ENCODE results near the gene TBC1D30. TPM values are rescaled to one million over a fixed set of nuclear protein-coding genes. Genes with fewer than 3 reads are reported as not detected.

The TBC1D30 gene
- total RNA-seq, 1 experiment from 2014 or later, result 3.6 TPM

GRCh38 chr12:64876388-64877071 lies 52.1 kb downstream of the TBC1D30 start:
- Mint-ChIP-seq H3K27ac (no peak overlapping the region), H3K9me3 (no peaks in the 10 kb centered on the region), H3K4me3 (no peak overlapping the region), H3K27me3 (ENCODE audit: low read depth) (peaks cover 5% of the 10 kb centered on the region; the same call in 1 of the 2 replicates), H3K4me1 (no peaks in the 10 kb centered on the region; the same call in 1 of the 2 replicates), H3K36me3 (no peaks in the 10 kb centered on the region)
- no peak for DNase-seq (ENCODE audit: low spot score)
- ATAC-seq, result no peak
- TF ChIP-seq HMGXB4 (CRISPR knock-in tag; IDR thresholded peaks at IDR 0.05) (no peak), OVOL2 (CRISPR knock-in tag; IDR thresholded peaks at IDR 0.05; ENCODE audit: borderline replicate concordance) (no peak), MXD4 (CRISPR knock-in tag; IDR thresholded peaks at IDR 0.05; ENCODE audit: borderline replicate concordance) (no peak), JAZF1 (CRISPR knock-in tag; IDR thresholded peaks at IDR 0.05) (no peak), ATF3 (CRISPR knock-in tag; conservative IDR thresholded peaks at IDR 0.05) (no peak), ZNF232 (CRISPR knock-in tag; IDR thresholded peaks at IDR 0.05) (no peak), ZNF138 (CRISPR knock-in tag; conservative IDR thresholded peaks at IDR 0.05) (no peak), AFF4 (CRISPR knock-in tag; IDR thresholded peaks at IDR 0.05; ENCODE audit: borderline replicate concordance) (no peak)
- ChIA-PET POLR2A (interaction anchor here (0.5 kb wide), 1 partner anchor 1236 kb away, joined by 3 read pairs; no protein-coding TSS in a partner anchor), CTCF (interaction anchor here (0.5 to 2.1 kb wide), 4 partner anchors 14 to 384 kb away, joined by 4 to 18 read pairs (median 4); no protein-coding TSS in a partner anchor)

GRCh38 chr12:64877363-64878004 lies 53.0 kb downstream of the TBC1D30 start:
- POLR2A ChIA-PET, result no interaction called here
- no peaks in the 10 kb centered on the region for H3K36me3 Mint-ChIP-seq

More at GRCh38 chr12:64877363-64878004, 53.0 kb downstream of the TBC1D30 start:
- Mint-ChIP-seq H3K4me3 (no peak overlapping the region), H3K27me3 (ENCODE audit: low read depth) (peaks cover 5% of the 10 kb centered on the region; the same call in 1 of the 2 replicates), H3K9me3 (no peaks in the 10 kb centered on the region), H3K27ac (no peak overlapping the region), H3K4me1 (no peaks in the 10 kb centered on the region; the same call in 1 of the 2 replicates)
- no peak for ATAC-seq
- CTCF ChIA-PET, result no interaction called here
- DNase-seq (ENCODE audit: low spot score), result no peak
- TF ChIP-seq ESRRA (CRISPR knock-in tag; IDR thresholded peaks at IDR 0.05; ENCODE audit: borderline replicate concordance), result no peak
- no peak for TF ChIP-seq CTCF (IDR thresholded peaks at IDR 0.05)
- TF ChIP-seq ZBTB21 (CRISPR knock-in tag; IDR thresholded peaks at IDR 0.05; ENCODE audit: borderline replicate concordance), result no peak
- TF ChIP-seq MLX (CRISPR knock-in tag; IDR thresholded peaks at IDR 0.05), result no peak
- no peak for TF ChIP-seq RELA (CRISPR knock-in tag; IDR thresholded peaks at IDR 0.05; ENCODE audit: borderline replicate concordance)
- TF ChIP-seq ZNF219 (CRISPR knock-in tag; IDR thresholded peaks at IDR 0.05; ENCODE audit: borderline replicate concordance), result no peak
- TF ChIP-seq ZMAT4 (CRISPR knock-in tag; IDR thresholded peaks at IDR 0.05), result no peak
- no peak for TF ChIP-seq NR1H2 (CRISPR knock-in tag; IDR thresholded peaks at IDR 0.05)
- TF ChIP-seq TCF7 (CRISPR knock-in tag; IDR thresholded peaks at IDR 0.05; ENCODE audit: low read depth), result no peak
- no peak for TF ChIP-seq CBFB (CRISPR knock-in tag; IDR thresholded peaks at IDR 0.05; ENCODE audit: low read depth)
- no peak for TF ChIP-seq ATF3 (CRISPR knock-in tag; conservative IDR thresholded peaks at IDR 0.05)

All from WTC11 (cell line).